ENCODE results near the gene NRXN3.

GRCh38 chr14:79575032-79575431 is 1404.9 kb downstream of the NRXN3 start:
- TF ChIP-seq CTCF (conservative IDR thresholded peaks at IDR 0.05; ENCODE audit: low read depth in 2 of 2) (no peak), CREB1 (CRISPR knock-in tag; IDR thresholded peaks at IDR 0.05; ENCODE audit: low read depth) (no peak), EZH2 (IDR thresholded peaks at IDR 0.05; ENCODE audit: low read depth, unreplicated experiment) (no peak), ZNF331 (CRISPR knock-in tag; IDR thresholded peaks at IDR 0.05; ENCODE audit: low read depth) (no peak), POLR2AphosphoS5 (IDR thresholded peaks at IDR 0.05; ENCODE audit: low read depth) (no peak)

Measured in GM23338 (cell line).